OCI-LY7 (cell line): ENCODE measurements around the gene JAZF1. TPM values are rescaled to one million over a fixed set of nuclear protein-coding genes. Genes with fewer than 3 reads are reported as not detected.

Source experiments
- BruUV-seq: library from RNA; stranded (reverse); fragments of 400-500 nt; replicated peaks from 2 replicates; lab custom pipeline; 2021; lab: Mats Ljungman, UMichigan
- CTCF ChIA-PET: fragments of 300-600 bp; sonication (Branson Sonifier 250); formaldehyde crosslinking; loops from one replicate; lab custom pipeline; 2022; ENCODE audit warnings: antibody characterized with exemption; ENCODE audit not compliant: unreplicated experiment; lab: Charles Lee
- POLR2A ChIA-PET: fragments of 300-600 bp; sonication (Branson Sonifier 250); formaldehyde crosslinking; loops from one replicate; lab custom pipeline; 2022; ENCODE audit warnings: antibody characterized with exemption; lab: Charles Lee
- DNase-seq: peaks from one replicate; pipeline ENCODE4 v3.0.0-alpha.2; 2015; ENCODE audit warnings: low spot score
- H2AFZ ChIP-seq: fragments of 200-600 bp; sonication (generic), shearing (Covaris generic); 2 replicates; pipeline ENCODE4 v1.6.1; 2014; ENCODE audit warnings: mild to moderate bottlenecking, antibody characterized with exemption, low read length, moderate library complexity
- H3K27ac ChIP-seq: fragments of 200-600 bp; sonication (generic); 2 replicates; pipeline ENCODE4 v1.5.1; 2014; ENCODE audit warnings: mixed run types, low read depth, mild to moderate bottlenecking, moderate library complexity, low read length, inconsistent platforms; ENCODE audit not compliant: poor library complexity, severe bottlenecking
- H3K36me3 ChIP-seq: fragments of 200-600 bp; sonication (generic); 2 replicates; pipeline ENCODE4 v1.6.1; 2014; ENCODE audit warnings: mild to moderate bottlenecking, antibody characterized with exemption, low read length, moderate library complexity, mixed read lengths; ENCODE audit not compliant: insufficient read depth
- H3K4me1 ChIP-seq: fragments of 200-600 bp; sonication (generic); 2 replicates; pipeline ENCODE4 v1.5.1; 2014; ENCODE audit warnings: mild to moderate bottlenecking, low read length; ENCODE audit not compliant: insufficient read depth, poor library complexity, severe bottlenecking
- H3K4me2 ChIP-seq: fragments of 200-600 bp; sonication (generic); 2 replicates; pipeline ENCODE4 v1.6.1; 2014; ENCODE audit warnings: mild to moderate bottlenecking, low read length
- H3K4me3 ChIP-seq: fragments of 200-600 bp; sonication (generic); 2 replicates; pipeline ENCODE4 v1.5.1; 2014; ENCODE audit warnings: mild to moderate bottlenecking, low read depth, low read length; ENCODE audit not compliant: poor library complexity, severe bottlenecking
- H3K79me2 ChIP-seq: fragments of 200-600 bp; sonication (generic); 2 replicates; pipeline ENCODE4 v1.6.1; 2016; ENCODE audit warnings: low read depth, mild to moderate bottlenecking, low read length, moderate library complexity, mixed read lengths; ENCODE audit not compliant: insufficient read depth
- H3K9me2 ChIP-seq: fragments of 200-600 bp; sonication (generic); 2 replicates; pipeline ENCODE4 v1.6.1; 2016; ENCODE audit warnings: mild to moderate bottlenecking, low read length, mixed read lengths; ENCODE audit not compliant: insufficient read depth
- H3K9me3 ChIP-seq: fragments of 200-600 bp; sonication (generic); 2 replicates; pipeline ENCODE4 v1.6.1; 2014; ENCODE audit warnings: mild to moderate bottlenecking, mixed run types, low read length, mixed read lengths
- H4K20me1 ChIP-seq: fragments of 200-600 bp; sonication (generic); 2 replicates; pipeline ENCODE4 v1.6.1; 2014; ENCODE audit warnings: mild to moderate bottlenecking, antibody characterized with exemption, low read length, moderate library complexity, mixed read lengths; ENCODE audit not compliant: insufficient read depth
- EZH2phosphoT487 ChIP-seq: fragments of 200-600 bp; sonication (generic); IDR thresholded peaks from 2 replicates; pipeline ENCODE4 v1.6.1; 2018; ENCODE audit warnings: low read depth, borderline replicate concordance, mild to moderate bottlenecking, mixed run types, antibody characterized with exemption, low read length, moderate library complexity, mixed read lengths
- intact Hi-C: fragments of 100-400 bp; cut with micrococcal nuclease; formaldehyde crosslinking; loops from one replicate; pipeline ENCODE4 v1.10.0; 2022; ENCODE audit not compliant: unreplicated experiment
- small RNA-seq: library from RNA; depleted of rRNA; stranded (forward); fragments of <200 nt; gene quantifications from one replicate; pipeline ENCODE3, GENCODE V24; 2014
- total RNA-seq, 2 experiments: library from RNA; depleted of rRNA in 1 of 2; stranded (reverse); fragments of >200 nt in 1 of 2; shearing (Covaris generic) in 1 of 2; gene quantifications; 2 replicates each; pipeline ENCODE4 v1.2.3, GENCODE V29; 2014 to 2022
- TF ChIP-seq, protein P1 (sequence below): fragments of 200-600 bp; sonication (generic); conservative IDR thresholded peaks from 2 replicates; pipeline ENCODE4 v1.5.1; 2014; ENCODE audit warnings: mild to moderate bottlenecking, antibody characterized with exemption, low read length, moderate library complexity, mixed read lengths

JAZF1 gene
- total RNA-seq, 2 experiments from 2014 or later: 6.3 to 25.0 TPM

DNA sequence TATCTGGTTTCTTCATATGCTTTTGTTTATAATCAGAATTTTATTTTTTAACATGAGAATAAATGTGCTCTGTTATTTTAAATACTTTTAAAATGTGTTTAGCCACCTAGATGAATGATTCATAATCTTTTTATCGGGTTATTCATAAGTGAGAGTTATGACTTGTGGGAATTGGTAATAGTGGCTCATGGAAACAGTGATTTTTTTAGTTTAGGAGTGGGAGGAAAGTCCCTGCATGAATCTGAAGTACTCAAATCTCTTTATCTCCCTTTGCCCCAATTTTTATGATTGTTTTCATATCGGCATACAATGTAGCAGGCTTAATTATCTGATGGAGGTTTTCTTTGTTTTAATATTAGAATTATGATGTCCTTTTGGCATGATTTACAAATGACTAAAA is 397.7 kb downstream of the JAZF1 start:
- Histone ChIP-seq H3K27ac (no peak overlapping the region), H3K9me3 (no peaks in the 10 kb centered on the region), H3K9me2 (no peaks in the 10 kb centered on the region), H4K20me1 (no peaks in the 10 kb centered on the region), H3K36me3 (peaks cover 25% of the 10 kb centered on the region), H3K4me1 (no peaks in the 10 kb centered on the region), H3K4me2 (no peak overlapping the region), H3K79me2 (no peaks in the 10 kb centered on the region), H2AFZ (no peak overlapping the region), H3K4me3 (no peak overlapping the region)
- no TSS peak for BruUV-seq
- no peak for DNase-seq
- ChIA-PET CTCF (no interaction called here), POLR2A (no interaction called here)
- TF ChIP-seq EZH2phosphoT487: no peak
- TF ChIP-seq, protein P1, sequence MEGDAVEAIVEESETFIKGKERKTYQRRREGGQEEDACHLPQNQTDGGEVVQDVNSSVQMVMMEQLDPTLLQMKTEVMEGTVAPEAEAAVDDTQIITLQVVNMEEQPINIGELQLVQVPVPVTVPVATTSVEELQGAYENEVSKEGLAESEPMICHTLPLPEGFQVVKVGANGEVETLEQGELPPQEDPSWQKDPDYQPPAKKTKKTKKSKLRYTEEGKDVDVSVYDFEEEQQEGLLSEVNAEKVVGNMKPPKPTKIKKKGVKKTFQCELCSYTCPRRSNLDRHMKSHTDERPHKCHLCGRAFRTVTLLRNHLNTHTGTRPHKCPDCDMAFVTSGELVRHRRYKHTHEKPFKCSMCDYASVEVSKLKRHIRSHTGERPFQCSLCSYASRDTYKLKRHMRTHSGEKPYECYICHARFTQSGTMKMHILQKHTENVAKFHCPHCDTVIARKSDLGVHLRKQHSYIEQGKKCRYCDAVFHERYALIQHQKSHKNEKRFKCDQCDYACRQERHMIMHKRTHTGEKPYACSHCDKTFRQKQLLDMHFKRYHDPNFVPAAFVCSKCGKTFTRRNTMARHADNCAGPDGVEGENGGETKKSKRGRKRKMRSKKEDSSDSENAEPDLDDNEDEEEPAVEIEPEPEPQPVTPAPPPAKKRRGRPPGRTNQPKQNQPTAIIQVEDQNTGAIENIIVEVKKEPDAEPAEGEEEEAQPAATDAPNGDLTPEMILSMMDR: no peak
- intact Hi-C loops: loop anchor here (5.0 kb wide), 1 partner anchor 139 kb away; no protein-coding TSS in a partner anchor

DNA sequence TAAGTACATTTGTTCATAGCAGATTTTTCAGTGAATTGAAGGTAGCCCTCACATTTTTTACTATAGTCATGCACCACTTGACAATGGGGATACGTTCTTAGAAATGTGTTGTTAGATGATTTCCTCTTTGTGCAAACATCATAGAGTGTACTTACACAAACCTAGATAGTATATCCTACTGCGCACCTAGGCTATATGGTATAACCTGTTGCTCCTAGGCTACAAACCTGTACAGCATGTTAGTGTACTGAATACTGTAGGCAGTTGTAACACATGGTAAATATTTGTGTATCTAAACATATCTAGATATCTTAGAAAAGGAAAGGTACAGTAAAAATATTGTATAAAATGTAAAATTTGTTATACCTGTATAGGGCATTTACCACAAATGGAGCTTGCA is 399.4 kb downstream of the JAZF1 start:
- TF ChIP-seq, protein P1: no peak
- no peak for TF ChIP-seq EZH2phosphoT487
- no peak for DNase-seq
- no peak overlapping the region for H3K27ac ChIP-seq
- BruUV-seq: no TSS peak
- H3K4me3 ChIP-seq: no peak overlapping the region
- H3K9me3 ChIP-seq: no peaks in the 10 kb centered on the region
- no peak overlapping the region for H2AFZ ChIP-seq
- intact Hi-C loops: loop anchor here (5.0 kb wide), 1 partner anchor 141 kb away; no protein-coding TSS in a partner anchor
- no peaks in the 10 kb centered on the region for H3K9me2 ChIP-seq
- H3K4me2 ChIP-seq: no peak overlapping the region
- H4K20me1 ChIP-seq: no peaks in the 10 kb centered on the region
- no peaks in the 10 kb centered on the region for H3K79me2 ChIP-seq
- H3K36me3 ChIP-seq: peaks cover 9% of the 10 kb centered on the region; the same call in 1 of the 2 replicates
- H3K4me1 ChIP-seq: no peaks in the 10 kb centered on the region
- POLR2A ChIA-PET: interaction anchor here (0.9 kb wide), 1 partner anchor 62 kb away, joined by 3 read pairs; no protein-coding TSS in a partner anchor
- CTCF ChIA-PET: no interaction called here

Small RNA genes within 50 kb of the gene (small RNA-seq; reads per million reads assigned to genes)
- not detected for gene RNU6-979P

Other genes with a start within 250 kb of the JAZF1 start
- 2.0 and 5.6 TPM in 2 replicates for gene CREB5, start 231.7 kb upstream of the JAZF1 start, total RNA-seq (2014; rRNA removed; shearing (Covaris generic))
- gene CREB5, start 231.7 kb upstream of the JAZF1 start, total RNA-seq (2022): 10.4 and 13.3 TPM in 2 replicates